GM12878 (cell line): ENCODE measurements around the gene SMG6. TPM values are rescaled to one million over a fixed set of nuclear protein-coding genes. Genes with fewer than 3 reads are reported as not detected.

Source experiments
- ASH2L ChIP-seq: fragments of 300-600, 200-600 bp; sonication (generic); IDR thresholded peaks from 2 replicates; pipeline ENCODE4 v1.6.1; 2017; ENCODE audit warnings: low read depth, mild to moderate bottlenecking, borderline replicate concordance
- BCL11A ChIP-seq: IDR thresholded peaks from 2 replicates; pipeline ENCODE4 v1.6.1; 2011; ENCODE audit warnings: low read depth, low read length
- CHD1 ChIP-seq: IDR thresholded peaks from 2 replicates; pipeline ENCODE4 v1.6.1; 2012; ENCODE audit warnings: low read depth, low read length, improper control_type of control experiment
- CHD2 ChIP-seq: IDR thresholded peaks from 2 replicates; pipeline ENCODE4 v1.6.1; 2011; ENCODE audit warnings: low read depth, low read length, improper control_type of control experiment, borderline replicate concordance
- CREM ChIP-seq: IDR thresholded peaks from 2 replicates; pipeline ENCODE4 v1.6.1; 2014; ENCODE audit warnings: antibody characterized with exemption, low read depth
- EED ChIP-seq: sonication (generic); IDR thresholded peaks from 2 replicates; pipeline ENCODE4 v1.6.1; 2016; ENCODE audit warnings: antibody characterized with exemption, low read depth
- MEF2B ChIP-seq: fragments of 450-650 bp; IDR thresholded peaks from 2 replicates; pipeline ENCODE4 v1.6.1; 2018; ENCODE audit warnings: mild to moderate bottlenecking, moderate library complexity; ENCODE audit not compliant: partially characterized antibody, poor library complexity, severe bottlenecking
- MTA3 ChIP-seq: IDR thresholded peaks from 2 replicates; pipeline ENCODE4 v1.6.1; 2012; ENCODE audit warnings: low read length, inconsistent platforms, borderline replicate concordance
- NR2C1 ChIP-seq: fragments of 450-650 bp; IDR thresholded peaks from 2 replicates; pipeline ENCODE4 v1.6.1; 2017; ENCODE audit warnings: antibody characterized with exemption, mild to moderate bottlenecking, moderate library complexity
- RCOR1 ChIP-seq: conservative IDR thresholded peaks from 2 replicates; pipeline ENCODE4 v1.6.1; 2012; ENCODE audit warnings: low read depth, low read length, improper control_type of control experiment
- RFX5 ChIP-seq: IDR thresholded peaks from 2 replicates; pipeline ENCODE4 v1.6.1; 2011; ENCODE audit warnings: low read depth, low read length, improper control_type of control experiment
- TCF7 ChIP-seq: IDR thresholded peaks from 2 replicates; pipeline ENCODE4 v1.6.1; 2014; ENCODE audit warnings: antibody characterized with exemption, borderline replicate concordance
- WRNIP1 ChIP-seq: IDR thresholded peaks from 2 replicates; pipeline ENCODE4 v1.6.1; 2011; ENCODE audit warnings: low read depth, low read length, improper control_type of control experiment, borderline replicate concordance
- YY1 ChIP-seq: IDR thresholded peaks from 2 replicates; pipeline ENCODE4 v1.6.1; 2011; ENCODE audit warnings: low read depth, mild to moderate bottlenecking, low read length
- ZNF274 ChIP-seq: IDR thresholded peaks from one replicate; pipeline ENCODE4 v1.8.0; 2011; ENCODE audit not compliant: insufficient read length, insufficient read depth
- ZSCAN29 ChIP-seq: fragments of 450-650 bp; IDR thresholded peaks from 2 replicates; pipeline ENCODE4 v1.6.1; 2017; ENCODE audit warnings: mild to moderate bottlenecking, moderate library complexity
- polyA plus RNA-seq, 11 experiments: library from polyadenylated mRNA; depleted of rRNA in 4 of 11; unstranded in 6 of 11; stranded (reverse) in 5 of 11; fragments of >200 nt; fragmentation: Nextera tagmentation in 4 of 11; fragmentation: Illumina TruSeq in 1 of 11; extraction: Ambion mirVana in 4 of 11; extraction: Trizol in 1 of 11; gene quantifications; 1 replicate in 1 of 11; 2 replicates in 10 of 11; pipeline versions ENCODE4 v1.2.1 to v1.2.3, GENCODE V29; 2011 to 2016; ENCODE audit warnings: inconsistent platforms in 2 of 11, missing spikeins in 2 of 11, low read depth in 1 of 11
- total RNA-seq, 4 experiments: library from RNA; depleted of rRNA in 3 of 4; stranded (reverse); fragments of >200 nt in 3 of 4; fragmentation: Illumina TruSeq in 1 of 4; extraction: Trizol in 1 of 4; gene quantifications; 2 replicates each; pipeline versions ENCODE4 v1.2.1 to v1.2.3, GENCODE V29; 2013 to 2021
- TF ChIP-seq, protein P1 (sequence below): IDR thresholded peaks from 2 replicates; pipeline ENCODE4 v1.6.1; 2011; ENCODE audit warnings: borderline replicate concordance, low read depth, mild to moderate bottlenecking, moderate library complexity, low read length; ENCODE audit not compliant: insufficient read depth, poor library complexity, severe bottlenecking
- TF ChIP-seq, protein P2 (sequence below): fragments of 450-650 bp; IDR thresholded peaks from 2 replicates; pipeline ENCODE4 v1.6.1; 2017; ENCODE audit warnings: borderline replicate concordance
- TF ChIP-seq, protein P3 (sequence below): fragments of 450-650 bp; IDR thresholded peaks from 2 replicates; pipeline ENCODE4 v1.6.1; 2016; ENCODE audit warnings: mild to moderate bottlenecking
- TF ChIP-seq, protein P4 (sequence below): IDR thresholded peaks from 2 replicates; pipeline ENCODE4 v1.6.1; 2012; ENCODE audit warnings: low read depth, low read length, improper control_type of control experiment
- TF ChIP-seq, protein P5 (sequence below): fragments of 450-650 bp; IDR thresholded peaks from 2 replicates; pipeline ENCODE4 v1.6.1; 2017; ENCODE audit warnings: mild to moderate bottlenecking, moderate library complexity

Gene SMG6
- total and polyA plus RNA-seq, 10 of the 15 experiments (the other 5 are each of a cell fraction or from before 2014, with no cell fraction given), result 0.58 to 28.7 (median 15.7) TPM

DNA sequence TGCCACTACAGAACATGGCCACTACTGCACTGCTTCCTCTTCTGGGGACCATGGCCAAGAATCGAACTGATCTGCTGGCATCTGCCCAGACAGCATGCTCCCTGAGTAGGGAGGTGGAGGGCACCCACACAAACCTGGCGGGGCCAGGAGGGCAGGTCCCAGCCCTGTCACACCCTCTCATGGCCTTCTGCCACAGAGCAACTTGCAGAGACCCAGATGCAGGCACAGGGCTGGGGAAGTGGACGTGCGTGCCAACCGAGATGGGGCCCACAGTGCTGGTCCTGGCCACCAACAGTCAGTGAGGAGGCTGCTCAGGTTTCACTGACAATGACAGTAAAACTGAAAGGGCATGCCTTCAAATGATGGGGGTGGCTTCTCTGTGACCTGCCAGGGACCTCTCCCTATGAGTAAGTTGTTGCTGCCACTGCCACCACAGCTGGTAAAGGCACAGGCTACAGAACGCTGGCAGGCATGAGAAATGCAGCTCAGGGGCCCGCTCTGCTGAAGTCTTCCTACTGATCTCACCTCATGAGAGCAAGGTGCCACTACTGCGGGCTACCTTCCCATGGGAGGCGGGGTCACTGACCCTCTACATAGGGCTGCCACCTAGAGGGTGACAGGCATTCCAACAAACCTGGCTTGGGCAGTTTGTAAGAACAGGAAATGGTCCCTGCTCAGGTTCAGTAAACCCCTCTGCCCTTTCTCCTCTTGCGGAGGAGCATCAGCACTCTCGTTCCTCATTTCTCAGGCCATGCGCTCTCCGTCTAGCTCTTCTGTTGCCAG, 233.2 kb downstream of the SMG6 start (continued):
- TF ChIP-seq, protein P1, sequence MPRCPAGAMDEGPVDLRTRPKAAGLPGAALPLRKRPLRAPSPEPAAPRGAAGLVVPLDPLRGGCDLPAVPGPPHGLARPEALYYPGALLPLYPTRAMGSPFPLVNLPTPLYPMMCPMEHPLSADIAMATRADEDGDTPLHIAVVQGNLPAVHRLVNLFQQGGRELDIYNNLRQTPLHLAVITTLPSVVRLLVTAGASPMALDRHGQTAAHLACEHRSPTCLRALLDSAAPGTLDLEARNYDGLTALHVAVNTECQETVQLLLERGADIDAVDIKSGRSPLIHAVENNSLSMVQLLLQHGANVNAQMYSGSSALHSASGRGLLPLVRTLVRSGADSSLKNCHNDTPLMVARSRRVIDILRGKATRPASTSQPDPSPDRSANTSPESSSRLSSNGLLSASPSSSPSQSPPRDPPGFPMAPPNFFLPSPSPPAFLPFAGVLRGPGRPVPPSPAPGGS, result peak; percentile 99
- TF ChIP-seq, protein P2, sequence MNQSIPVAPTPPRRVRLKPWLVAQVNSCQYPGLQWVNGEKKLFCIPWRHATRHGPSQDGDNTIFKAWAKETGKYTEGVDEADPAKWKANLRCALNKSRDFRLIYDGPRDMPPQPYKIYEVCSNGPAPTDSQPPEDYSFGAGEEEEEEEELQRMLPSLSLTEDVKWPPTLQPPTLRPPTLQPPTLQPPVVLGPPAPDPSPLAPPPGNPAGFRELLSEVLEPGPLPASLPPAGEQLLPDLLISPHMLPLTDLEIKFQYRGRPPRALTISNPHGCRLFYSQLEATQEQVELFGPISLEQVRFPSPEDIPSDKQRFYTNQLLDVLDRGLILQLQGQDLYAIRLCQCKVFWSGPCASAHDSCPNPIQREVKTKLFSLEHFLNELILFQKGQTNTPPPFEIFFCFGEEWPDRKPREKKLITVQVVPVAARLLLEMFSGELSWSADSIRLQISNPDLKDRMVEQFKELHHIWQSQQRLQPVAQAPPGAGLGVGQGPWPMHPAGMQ, result no peak
- TF ChIP-seq MTA3, result peak; percentile 98
- no peak for TF ChIP-seq ZNF274
- TF ChIP-seq CHD2, result peak; percentile 91
- no peak for TF ChIP-seq CHD1
- TF ChIP-seq MEF2B, result peak; percentile 90
- peak; percentile 98 for TF ChIP-seq CREM
- TF ChIP-seq RCOR1, result no peak
- TF ChIP-seq, protein P3, sequence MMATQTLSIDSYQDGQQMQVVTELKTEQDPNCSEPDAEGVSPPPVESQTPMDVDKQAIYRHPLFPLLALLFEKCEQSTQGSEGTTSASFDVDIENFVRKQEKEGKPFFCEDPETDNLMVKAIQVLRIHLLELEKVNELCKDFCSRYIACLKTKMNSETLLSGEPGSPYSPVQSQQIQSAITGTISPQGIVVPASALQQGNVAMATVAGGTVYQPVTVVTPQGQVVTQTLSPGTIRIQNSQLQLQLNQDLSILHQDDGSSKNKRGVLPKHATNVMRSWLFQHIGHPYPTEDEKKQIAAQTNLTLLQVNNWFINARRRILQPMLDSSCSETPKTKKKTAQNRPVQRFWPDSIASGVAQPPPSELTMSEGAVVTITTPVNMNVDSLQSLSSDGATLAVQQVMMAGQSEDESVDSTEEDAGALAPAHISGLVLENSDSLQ, result peak; percentile 63
- TF ChIP-seq, protein P4, sequence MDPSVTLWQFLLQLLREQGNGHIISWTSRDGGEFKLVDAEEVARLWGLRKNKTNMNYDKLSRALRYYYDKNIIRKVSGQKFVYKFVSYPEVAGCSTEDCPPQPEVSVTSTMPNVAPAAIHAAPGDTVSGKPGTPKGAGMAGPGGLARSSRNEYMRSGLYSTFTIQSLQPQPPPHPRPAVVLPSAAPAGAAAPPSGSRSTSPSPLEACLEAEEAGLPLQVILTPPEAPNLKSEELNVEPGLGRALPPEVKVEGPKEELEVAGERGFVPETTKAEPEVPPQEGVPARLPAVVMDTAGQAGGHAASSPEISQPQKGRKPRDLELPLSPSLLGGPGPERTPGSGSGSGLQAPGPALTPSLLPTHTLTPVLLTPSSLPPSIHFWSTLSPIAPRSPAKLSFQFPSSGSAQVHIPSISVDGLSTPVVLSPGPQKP, result no peak
- peak; percentile 99 for TF ChIP-seq BCL11A
- no peak for TF ChIP-seq TCF7
- TF ChIP-seq RFX5, result peak; percentile 69
- peak; percentile 98 for TF ChIP-seq EED
- no peak for TF ChIP-seq WRNIP1
- peak; percentile 54; the same call in 1 of the 2 replicates for TF ChIP-seq YY1
- peak; percentile 63 for TF ChIP-seq NR2C1
- TF ChIP-seq, protein P5, sequence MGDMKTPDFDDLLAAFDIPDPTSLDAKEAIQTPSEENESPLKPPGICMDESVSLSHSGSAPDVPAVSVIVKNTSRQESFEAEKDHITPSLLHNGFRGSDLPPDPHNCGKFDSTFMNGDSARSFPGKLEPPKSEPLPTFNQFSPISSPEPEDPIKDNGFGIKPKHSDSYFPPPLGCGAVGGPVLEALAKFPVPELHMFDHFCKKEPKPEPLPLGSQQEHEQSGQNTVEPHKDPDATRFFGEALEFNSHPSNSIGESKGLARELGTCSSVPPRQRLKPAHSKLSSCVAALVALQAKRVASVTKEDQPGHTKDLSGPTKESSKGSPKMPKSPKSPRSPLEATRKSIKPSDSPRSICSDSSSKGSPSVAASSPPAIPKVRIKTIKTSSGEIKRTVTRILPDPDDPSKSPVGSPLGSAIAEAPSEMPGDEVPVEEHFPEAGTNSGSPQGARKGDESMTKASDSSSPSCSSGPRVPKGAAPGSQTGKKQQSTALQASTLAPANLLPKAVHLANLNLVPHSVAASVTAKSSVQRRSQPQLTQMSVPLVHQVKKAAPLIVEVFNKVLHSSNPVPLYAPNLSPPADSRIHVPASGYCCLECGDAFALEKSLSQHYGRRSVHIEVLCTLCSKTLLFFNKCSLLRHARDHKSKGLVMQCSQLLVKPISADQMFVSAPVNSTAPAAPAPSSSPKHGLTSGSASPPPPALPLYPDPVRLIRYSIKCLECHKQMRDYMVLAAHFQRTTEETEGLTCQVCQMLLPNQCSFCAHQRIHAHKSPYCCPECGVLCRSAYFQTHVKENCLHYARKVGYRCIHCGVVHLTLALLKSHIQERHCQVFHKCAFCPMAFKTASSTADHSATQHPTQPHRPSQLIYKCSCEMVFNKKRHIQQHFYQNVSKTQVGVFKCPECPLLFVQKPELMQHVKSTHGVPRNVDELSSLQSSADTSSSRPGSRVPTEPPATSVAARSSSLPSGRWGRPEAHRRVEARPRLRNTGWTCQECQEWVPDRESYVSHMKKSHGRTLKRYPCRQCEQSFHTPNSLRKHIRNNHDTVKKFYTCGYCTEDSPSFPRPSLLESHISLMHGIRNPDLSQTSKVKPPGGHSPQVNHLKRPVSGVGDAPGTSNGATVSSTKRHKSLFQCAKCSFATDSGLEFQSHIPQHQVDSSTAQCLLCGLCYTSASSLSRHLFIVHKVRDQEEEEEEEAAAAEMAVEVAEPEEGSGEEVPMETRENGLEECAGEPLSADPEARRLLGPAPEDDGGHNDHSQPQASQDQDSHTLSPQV, result peak; percentile 4; the same call in 1 of the 2 replicates
- peak; percentile 75; the same call in 1 of the 2 replicates for TF ChIP-seq ZSCAN29
- TF ChIP-seq ASH2L, result no peak
